Ecto neural progenitor cell (in vitro differentiated cells): Measurements from ENCODE around the gene MAPKAPK2.
A peak's percentile ranks its signal among the peaks of the same experiment; 100 is the strongest.

Experiments used
- DNase-seq: peaks from one replicate; pipeline ENCODE4 v3.0.0-alpha.2; 2018; ENCODE audit warnings: low spot score

Gene MAPKAPK2

GRCh38 chr1:206684003-206684402, 702 bp upstream of the MAPKAPK2 start:
- no peak for DNase-seq

GRCh38 chr1:206685334-206685768, 646 bp downstream of the MAPKAPK2 start:
- peak; percentile 67 for DNase-seq

- peak; percentile 75 for DNase-seq
These were observed 1.2 kb downstream of the MAPKAPK2 start for GRCh38 chr1:206685769-206686477.

- DNase-seq = no peak
These were observed 2.0 kb downstream of the MAPKAPK2 start for GRCh38 chr1:206686478-206687249.

- DNase-seq = no peak
These were observed 2.7 kb downstream of the MAPKAPK2 start for GRCh38 chr1:206687251-206687914.

- DNase-seq = no peak
These were observed 3.3 kb downstream of the MAPKAPK2 start for GRCh38 chr1:206687915-206688442.

- DNase-seq = no peak
These were observed 5.8 kb downstream of the MAPKAPK2 start for GRCh38 chr1:206690516-206690915.

- no peak for DNase-seq
These were observed 6.9 kb downstream of the MAPKAPK2 start for GRCh38 chr1:206691604-206692003.

- DNase-seq = no peak
These were observed 8.3 kb downstream of the MAPKAPK2 start for GRCh38 chr1:206693029-206693428.

- DNase-seq = no peak
These were observed 8.9 kb downstream of the MAPKAPK2 start for GRCh38 chr1:206693592-206693991.

GRCh38 chr1:206694171-206695124, 9.7 kb downstream of the MAPKAPK2 start:
- DNase-seq = no peak

GRCh38 chr1:206695733-206696132, 11.0 kb downstream of the MAPKAPK2 start:
- no peak for DNase-seq

- no peak for DNase-seq
These were observed 12.3 kb downstream of the MAPKAPK2 start for GRCh38 chr1:206696812-206697585.

GRCh38 chr1:206698011-206698410, 13.3 kb downstream of the MAPKAPK2 start:
- DNase-seq = no peak

GRCh38 chr1:206699000-206699586, 14.4 kb downstream of the MAPKAPK2 start:
- no peak for DNase-seq

GRCh38 chr1:206699626-206700025, 14.9 kb downstream of the MAPKAPK2 start:
- DNase-seq = no peak

- DNase-seq = no peak
These were observed 15.8 kb downstream of the MAPKAPK2 start for GRCh38 chr1:206700445-206701036.

- no peak for DNase-seq
These were observed 17.6 kb downstream of the MAPKAPK2 start for GRCh38 chr1:206702260-206702659.

- no peak for DNase-seq
These were observed 18.1 kb downstream of the MAPKAPK2 start for GRCh38 chr1:206702803-206703202.

- no peak for DNase-seq
These were observed 19.0 kb downstream of the MAPKAPK2 start for GRCh38 chr1:206703661-206704060.
